Measurements from ENCODE around the gene ADAM33. TPM values are rescaled to one million over a fixed set of nuclear protein-coding genes. Genes with fewer than 3 reads are reported as not detected.

ADAM33 gene
- total and polyA plus RNA-seq, 2 of the 13 experiments (the other 11 are each of a cell fraction or from before 2014, with no cell fraction given), result not detected

DNA sequence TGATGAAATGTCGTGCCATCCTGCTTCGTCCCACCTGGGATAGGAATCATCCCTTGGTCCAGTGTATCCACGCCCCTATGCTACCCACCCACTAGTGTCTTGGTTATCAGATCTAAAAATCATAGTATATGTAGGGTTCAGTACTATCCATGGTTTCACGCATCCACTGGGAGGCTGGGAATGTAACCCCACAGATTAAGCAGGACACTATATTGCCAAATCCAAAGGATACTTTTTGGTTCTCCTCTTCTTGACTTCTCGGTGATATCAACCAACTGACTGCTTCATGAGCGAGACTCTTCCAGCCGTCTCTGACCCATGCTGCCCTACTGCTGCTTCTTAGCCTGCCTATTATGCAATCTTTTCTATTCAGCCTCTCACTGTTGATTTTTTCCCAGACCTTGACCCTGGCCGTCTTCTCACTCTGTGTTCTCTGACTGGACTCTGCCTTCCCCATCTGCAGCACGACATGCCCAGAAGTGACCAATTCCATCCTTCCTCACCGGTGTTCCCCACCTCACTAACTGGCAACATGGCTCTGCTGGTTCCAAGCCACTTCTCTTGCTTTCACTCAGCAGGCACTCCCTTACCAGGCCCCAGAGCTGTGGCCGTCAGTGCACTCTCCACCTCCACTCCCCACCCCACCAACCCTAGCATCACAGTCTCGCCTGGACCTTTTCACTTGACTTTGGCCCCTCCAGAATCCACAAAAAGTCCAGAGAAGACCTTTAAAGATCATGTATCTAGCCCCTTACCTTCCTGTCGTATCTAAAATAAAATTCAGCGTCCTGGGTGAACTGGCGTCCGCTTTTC is 53.1 kb downstream of the ADAM33 start (continued):
- TF ChIP-seq, protein P1, sequence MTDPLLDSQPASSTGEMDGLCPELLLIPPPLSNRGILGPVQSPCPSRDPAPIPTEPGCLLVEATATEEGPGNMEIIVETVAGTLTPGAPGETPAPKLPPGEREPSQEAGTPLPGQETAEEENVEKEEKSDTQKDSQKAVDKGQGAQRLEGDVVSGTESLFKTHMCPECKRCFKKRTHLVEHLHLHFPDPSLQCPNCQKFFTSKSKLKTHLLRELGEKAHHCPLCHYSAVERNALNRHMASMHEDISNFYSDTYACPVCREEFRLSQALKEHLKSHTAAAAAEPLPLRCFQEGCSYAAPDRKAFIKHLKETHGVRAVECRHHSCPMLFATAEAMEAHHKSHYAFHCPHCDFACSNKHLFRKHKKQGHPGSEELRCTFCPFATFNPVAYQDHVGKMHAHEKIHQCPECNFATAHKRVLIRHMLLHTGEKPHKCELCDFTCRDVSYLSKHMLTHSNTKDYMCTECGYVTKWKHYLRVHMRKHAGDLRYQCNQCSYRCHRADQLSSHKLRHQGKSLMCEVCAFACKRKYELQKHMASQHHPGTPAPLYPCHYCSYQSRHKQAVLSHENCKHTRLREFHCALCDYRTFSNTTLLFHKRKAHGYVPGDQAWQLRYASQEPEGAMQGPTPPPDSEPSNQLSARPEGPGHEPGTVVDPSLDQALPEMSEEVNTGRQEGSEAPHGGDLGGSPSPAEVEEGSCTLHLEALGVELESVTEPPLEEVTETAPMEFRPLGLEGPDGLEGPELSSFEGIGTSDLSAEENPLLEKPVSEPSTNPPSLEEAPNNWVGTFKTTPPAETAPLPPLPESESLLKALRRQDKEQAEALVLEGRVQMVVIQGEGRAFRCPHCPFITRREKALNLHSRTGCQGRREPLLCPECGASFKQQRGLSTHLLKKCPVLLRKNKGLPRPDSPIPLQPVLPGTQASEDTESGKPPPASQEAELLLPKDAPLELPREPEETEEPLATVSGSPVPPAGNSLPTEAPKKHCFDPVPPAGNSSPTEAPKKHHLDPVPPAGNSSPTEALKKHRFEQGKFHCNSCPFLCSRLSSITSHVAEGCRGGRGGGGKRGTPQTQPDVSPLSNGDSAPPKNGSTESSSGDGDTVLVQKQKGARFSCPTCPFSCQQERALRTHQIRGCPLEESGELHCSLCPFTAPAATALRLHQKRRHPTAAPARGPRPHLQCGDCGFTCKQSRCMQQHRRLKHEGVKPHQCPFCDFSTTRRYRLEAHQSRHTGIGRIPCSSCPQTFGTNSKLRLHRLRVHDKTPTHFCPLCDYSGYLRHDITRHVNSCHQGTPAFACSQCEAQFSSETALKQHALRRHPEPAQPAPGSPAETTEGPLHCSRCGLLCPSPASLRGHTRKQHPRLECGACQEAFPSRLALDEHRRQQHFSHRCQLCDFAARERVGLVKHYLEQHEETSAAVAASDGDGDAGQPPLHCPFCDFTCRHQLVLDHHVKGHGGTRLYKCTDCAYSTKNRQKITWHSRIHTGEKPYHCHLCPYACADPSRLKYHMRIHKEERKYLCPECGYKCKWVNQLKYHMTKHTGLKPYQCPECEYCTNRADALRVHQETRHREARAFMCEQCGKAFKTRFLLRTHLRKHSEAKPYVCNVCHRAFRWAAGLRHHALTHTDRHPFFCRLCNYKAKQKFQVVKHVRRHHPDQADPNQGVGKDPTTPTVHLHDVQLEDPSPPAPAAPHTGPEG (CRISPR knock-in tag; IDR thresholded peaks at IDR 0.05), result 0 out of 2 replicates have a peak, but pooled peaks have one; percentile 32
- TF ChIP-seq ZNF446 (CRISPR knock-in tag; IDR thresholded peaks at IDR 0.05) (no peak), SAP130 (CRISPR knock-in tag; IDR thresholded peaks at IDR 0.05; ENCODE audit: low read depth) (peak; percentile 87), SNAPC5 (CRISPR knock-in tag; IDR thresholded peaks at IDR 0.05; ENCODE audit: borderline replicate concordance) (0 out of 2 replicates have a peak, but pooled peaks have one; percentile 66), SALL2 (CRISPR knock-in tag; IDR thresholded peaks at IDR 0.05) (peak; percentile 71; the same call in 1 of the 2 replicates), ZMAT3 (CRISPR knock-in tag; conservative IDR thresholded peaks at IDR 0.05) (peak; percentile 84), ZNF260 (CRISPR knock-in tag; IDR thresholded peaks at IDR 0.05; ENCODE audit: borderline replicate concordance, low read depth) (no peak), ZNF788 (CRISPR knock-in tag; IDR thresholded peaks at IDR 0.05; ENCODE audit: borderline replicate concordance) (peak; percentile 85; the same call in 1 of the 2 replicates), RXRA (CRISPR knock-in tag; IDR thresholded peaks at IDR 0.05) (peak; percentile 94), EP300 (IDR thresholded peaks at IDR 0.05; ENCODE audit: low read depth in 2 of 2, low read length in 2 of 2) (peak in 1 of 2 experiments; percentile 71; a peak in 2 of 4 replicates), EP300 (CRISPR knock-in tag; IDR thresholded peaks at IDR 0.05; ENCODE audit: borderline replicate concordance) (peak; percentile 50; the same call in 1 of the 2 replicates), SP4 (CRISPR knock-in tag; IDR thresholded peaks at IDR 0.05) (peak; percentile 77), SMAD9 (CRISPR knock-in tag; IDR thresholded peaks at IDR 0.05) (no peak)
- TF ChIP-seq, protein P2, sequence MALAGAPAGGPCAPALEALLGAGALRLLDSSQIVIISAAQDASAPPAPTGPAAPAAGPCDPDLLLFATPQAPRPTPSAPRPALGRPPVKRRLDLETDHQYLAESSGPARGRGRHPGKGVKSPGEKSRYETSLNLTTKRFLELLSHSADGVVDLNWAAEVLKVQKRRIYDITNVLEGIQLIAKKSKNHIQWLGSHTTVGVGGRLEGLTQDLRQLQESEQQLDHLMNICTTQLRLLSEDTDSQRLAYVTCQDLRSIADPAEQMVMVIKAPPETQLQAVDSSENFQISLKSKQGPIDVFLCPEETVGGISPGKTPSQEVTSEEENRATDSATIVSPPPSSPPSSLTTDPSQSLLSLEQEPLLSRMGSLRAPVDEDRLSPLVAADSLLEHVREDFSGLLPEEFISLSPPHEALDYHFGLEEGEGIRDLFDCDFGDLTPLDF (CRISPR knock-in tag; IDR thresholded peaks at IDR 0.05), result no peak
- TF ChIP-seq, protein P3, sequence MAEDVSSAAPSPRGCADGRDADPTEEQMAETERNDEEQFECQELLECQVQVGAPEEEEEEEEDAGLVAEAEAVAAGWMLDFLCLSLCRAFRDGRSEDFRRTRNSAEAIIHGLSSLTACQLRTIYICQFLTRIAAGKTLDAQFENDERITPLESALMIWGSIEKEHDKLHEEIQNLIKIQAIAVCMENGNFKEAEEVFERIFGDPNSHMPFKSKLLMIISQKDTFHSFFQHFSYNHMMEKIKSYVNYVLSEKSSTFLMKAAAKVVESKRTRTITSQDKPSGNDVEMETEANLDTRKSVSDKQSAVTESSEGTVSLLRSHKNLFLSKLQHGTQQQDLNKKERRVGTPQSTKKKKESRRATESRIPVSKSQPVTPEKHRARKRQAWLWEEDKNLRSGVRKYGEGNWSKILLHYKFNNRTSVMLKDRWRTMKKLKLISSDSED (CRISPR knock-in tag; IDR thresholded peaks at IDR 0.05), result no peak
- TF ChIP-seq, protein P4, sequence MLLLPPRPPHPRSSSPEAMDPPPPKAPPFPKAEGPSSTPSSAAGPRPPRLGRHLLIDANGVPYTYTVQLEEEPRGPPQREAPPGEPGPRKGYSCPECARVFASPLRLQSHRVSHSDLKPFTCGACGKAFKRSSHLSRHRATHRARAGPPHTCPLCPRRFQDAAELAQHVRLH (CRISPR knock-in tag; IDR thresholded peaks at IDR 0.05; ENCODE audit: borderline replicate concordance, low read depth), result peak; percentile 80; the same call in 1 of the 2 replicates
- TF ChIP-seq, protein P5, sequence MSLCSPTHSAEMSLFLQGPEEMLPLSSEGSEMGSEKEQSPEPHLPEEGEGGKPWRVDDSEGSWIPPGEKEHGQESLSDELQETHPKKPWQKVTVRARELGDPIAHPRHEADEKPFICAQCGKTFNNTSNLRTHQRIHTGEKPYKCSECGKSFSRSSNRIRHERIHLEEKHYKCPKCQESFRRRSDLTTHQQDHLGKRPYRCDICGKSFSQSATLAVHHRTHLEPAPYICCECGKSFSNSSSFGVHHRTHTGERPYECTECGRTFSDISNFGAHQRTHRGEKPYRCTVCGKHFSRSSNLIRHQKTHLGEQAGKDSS (CRISPR knock-in tag; IDR thresholded peaks at IDR 0.05; ENCODE audit: borderline replicate concordance, low read depth), result peak; percentile 85; the same call in 1 of the 2 replicates
